H1 (cell line): Measurements from ENCODE around the gene KCNQ1. TPM values are rescaled to one million over a fixed set of nuclear protein-coding genes. Genes with fewer than 3 reads are reported as not detected.

Source experiments
- CTCF ChIA-PET: fragments of 300-600 bp; sonication (Branson Sonifier 250); formaldehyde crosslinking; loops from one replicate; lab custom pipeline; 2021; ENCODE audit not compliant: partially characterized antibody; lab: Charles Lee
- POLR2A ChIA-PET: fragments of 300-600 bp; sonication (Branson Sonifier 250); formaldehyde crosslinking; loops from one replicate; lab custom pipeline; 2021; ENCODE audit warnings: inconsistent platforms; ENCODE audit not compliant: partially characterized antibody; lab: Charles Lee
- DNase-seq, 2 experiments: peaks; one replicate each; pipeline versions ENCODE4 v3.0.0 to v3.0.0-alpha.2; 2010 to 2022; ENCODE audit warnings: low spot score in 2 of 2, low read depth in 1 of 2, mixed read lengths in 1 of 2
- FAIRE-seq: peaks from 2 replicates; lab custom pipeline; 2011; peaks lifted over from hg19 to GRCh38; lab: Jason Lieb, UNC
- H2AFZ ChIP-seq: 2 replicates; pipeline ENCODE4 v1.8.1; 2012; ENCODE audit warnings: low read length, inconsistent platforms
- H2AK5ac ChIP-seq: 2 replicates; pipeline ENCODE4 v1.6.1; 2013; ENCODE audit warnings: low read depth, low read length
- H2BK120ac ChIP-seq: replicated peaks from 2 replicates; pipeline ENCODE3; 2013; ENCODE audit warnings: low read depth, low read length, inconsistent platforms
- H2BK12ac ChIP-seq: 2 replicates; pipeline ENCODE4 v1.6.1; 2013; ENCODE audit warnings: low read depth, low read length
- H2BK15ac ChIP-seq: 2 replicates; pipeline ENCODE4 v1.6.1; 2013; ENCODE audit warnings: low read length
- H2BK20ac ChIP-seq: 2 replicates; pipeline ENCODE4 v1.6.1; 2013; ENCODE audit warnings: low read length
- H2BK5ac ChIP-seq: 2 replicates; pipeline ENCODE4 v1.6.1; 2013; ENCODE audit warnings: low read depth, low read length
- H3K14ac ChIP-seq: 2 replicates; pipeline ENCODE4 v1.6.1; 2013; ENCODE audit warnings: inconsistent platforms; ENCODE audit not compliant: insufficient read length
- H3K18ac ChIP-seq: 2 replicates; pipeline ENCODE4 v1.6.1; 2013; ENCODE audit warnings: low read length; ENCODE audit errors: extremely low read depth
- H3K23ac ChIP-seq: 2 replicates; pipeline ENCODE4 v1.6.1; 2013; ENCODE audit warnings: inconsistent platforms; ENCODE audit not compliant: insufficient read length
- H3K23me2 ChIP-seq: 2 replicates; pipeline ENCODE4 v1.6.1; 2013; ENCODE audit warnings: low read depth, low read length
- H3K27ac ChIP-seq: 2 replicates; pipeline ENCODE4 v1.6.1; 2011; ENCODE audit warnings: low read depth, low read length, inconsistent platforms
- H3K27me3 ChIP-seq, 4 experiments: replicated peaks in 1 of 4; 1 replicate in 1 of 4; 2 replicates in 3 of 4; pipeline versions ENCODE4 v1.6.1 to v1.8.1; 2011 to 2013; ENCODE audit warnings: low read length in 3 of 4, mild to moderate bottlenecking in 3 of 4, inconsistent platforms in 2 of 4, mixed read lengths in 2 of 4, moderate library complexity in 1 of 4; ENCODE audit not compliant: control insufficient read depth in 3 of 4, insufficient read depth in 3 of 4; ENCODE audit errors: extremely low read depth in 1 of 4
- H3K36me3 ChIP-seq, 4 experiments: 2 replicates each; pipeline versions ENCODE4 v1.6.1 to v1.8.1; 2011 to 2013; ENCODE audit warnings: mild to moderate bottlenecking in 4 of 4, low read length in 3 of 4, moderate library complexity in 2 of 4, control low read depth in 1 of 4, inconsistent platforms in 1 of 4; ENCODE audit not compliant: insufficient read depth in 4 of 4, control insufficient read depth in 2 of 4
- H3K4ac ChIP-seq: replicated peaks from 2 replicates; pipeline ENCODE3; 2013; ENCODE audit warnings: low read length, low read depth, mixed read lengths, inconsistent platforms; ENCODE audit not compliant: insufficient read length
- H3K4me1 ChIP-seq, 4 experiments: replicated peaks in 1 of 4; 1 replicate in 1 of 4; 2 replicates in 3 of 4; pipeline versions ENCODE4 v1.6.1 to v1.8.1; 2011 to 2013; ENCODE audit warnings: low read length in 3 of 4, inconsistent platforms in 2 of 4, mixed read lengths in 1 of 4; ENCODE audit not compliant: insufficient read depth in 4 of 4, control insufficient read depth in 3 of 4
- H3K4me2 ChIP-seq, 2 experiments: 2 replicates each; pipeline versions ENCODE4 v1.6.1 to v1.8.1; 2011 to 2013; ENCODE audit warnings: low read depth in 2 of 2, low read length in 2 of 2, control low read depth in 1 of 2, inconsistent platforms in 1 of 2, mild to moderate bottlenecking in 1 of 2; ENCODE audit not compliant: insufficient read depth in 1 of 2
- H3K4me3 ChIP-seq, 4 experiments: fragments of 200-600, 300-600 bp in 1 of 4; sonication (generic), shearing (Covaris generic), sonication (Bioruptor Twin) in 1 of 4; 2 replicates each; pipeline versions ENCODE4 v1.5.1 to v1.8.1; 2011 to 2016; ENCODE audit warnings: low read length in 4 of 4, low read depth in 3 of 4, control low read depth in 2 of 4, inconsistent platforms in 2 of 4, mild to moderate bottlenecking in 2 of 4, mixed read lengths in 1 of 4, moderate library complexity in 1 of 4; ENCODE audit not compliant: insufficient read depth in 2 of 4; ENCODE audit errors: extremely low read depth in 1 of 4
- H3K56ac ChIP-seq: replicated peaks from 2 replicates; pipeline ENCODE3; 2013; ENCODE audit warnings: low read depth, mild to moderate bottlenecking, mixed read lengths, low read length, inconsistent platforms; ENCODE audit not compliant: insufficient read length
- H3K79me1 ChIP-seq: 2 replicates; pipeline ENCODE4 v1.6.1; 2013; ENCODE audit warnings: low read depth, low read length, control low read depth
- H3K79me2 ChIP-seq, 2 experiments: 2 replicates each; pipeline versions ENCODE4 v1.6.1 to v1.8.1; 2012 to 2013; ENCODE audit warnings: low read length in 2 of 2, mild to moderate bottlenecking in 2 of 2, inconsistent platforms in 1 of 2; ENCODE audit not compliant: insufficient read depth in 2 of 2, control insufficient read depth in 1 of 2
- H3K9ac ChIP-seq, 4 experiments: replicated peaks in 1 of 4; 1 replicate in 1 of 4; 2 replicates in 3 of 4; pipeline versions ENCODE4 v1.6.1 to v1.8.1; 2011 to 2013; ENCODE audit warnings: low read depth in 3 of 4, low read length in 3 of 4, control low read depth in 2 of 4, mild to moderate bottlenecking in 2 of 4, moderate library complexity in 2 of 4, inconsistent platforms in 1 of 4; ENCODE audit errors: extremely low read depth in 1 of 4
- H3K9me3 ChIP-seq, 2 experiments: 2 replicates each; pipeline versions ENCODE4 v1.6.1 to v1.8.1; 2012 to 2013; ENCODE audit warnings: mild to moderate bottlenecking in 2 of 2, moderate library complexity in 2 of 2, control low read depth in 1 of 2, inconsistent platforms in 1 of 2, low read depth in 1 of 2, low read length in 1 of 2, mixed read lengths in 1 of 2; ENCODE audit not compliant: insufficient read depth in 2 of 2
- H4K20me1 ChIP-seq, 2 experiments: replicated peaks in 1 of 2; 2 replicates each; pipeline versions ENCODE3 to v1.8.1; 2011 to 2013; ENCODE audit warnings: inconsistent platforms in 2 of 2, low read length in 2 of 2, mild to moderate bottlenecking in 1 of 2; ENCODE audit not compliant: insufficient read depth in 2 of 2, control insufficient read depth in 1 of 2
- H4K5ac ChIP-seq: 2 replicates; pipeline ENCODE4 v1.6.1; 2013; ENCODE audit warnings: low read length, low read depth, mixed read lengths, inconsistent platforms; ENCODE audit not compliant: insufficient read length
- H4K8ac ChIP-seq: 2 replicates; pipeline ENCODE4 v1.8.0; 2013; ENCODE audit warnings: mild to moderate bottlenecking, moderate library complexity, low read length, inconsistent platforms; ENCODE audit not compliant: insufficient read depth; ENCODE audit errors: extremely low read depth
- H4K91ac ChIP-seq: replicated peaks from 2 replicates; pipeline ENCODE3; 2013; ENCODE audit warnings: low read length, mixed read lengths, inconsistent platforms; ENCODE audit not compliant: insufficient read length
- CEBPB ChIP-seq: IDR thresholded peaks from 2 replicates; pipeline ENCODE4 v1.6.1; 2012; ENCODE audit warnings: low read depth, low read length
- EGR1 ChIP-seq: IDR thresholded peaks from 2 replicates; pipeline ENCODE4 v1.6.1; 2011; ENCODE audit warnings: low read depth, low read length, borderline replicate concordance
- EP300 ChIP-seq, 2 experiments: IDR thresholded peaks; 1 replicate in 1 of 2; 2 replicates in 1 of 2; pipeline ENCODE4 v1.6.1; 2011 to 2012; ENCODE audit warnings: low read depth in 2 of 2, low read length in 2 of 2, mild to moderate bottlenecking in 2 of 2, borderline replicate concordance in 1 of 2, inconsistent platforms in 1 of 2, moderate library complexity in 1 of 2
- FOSL1 ChIP-seq: IDR thresholded peaks from 2 replicates; pipeline ENCODE4 v1.6.1; 2011; ENCODE audit warnings: mild to moderate bottlenecking, low read depth, low read length, moderate library complexity; ENCODE audit not compliant: insufficient read depth
- JUN ChIP-seq: IDR thresholded peaks from 2 replicates; pipeline ENCODE4 v1.6.1; 2011; ENCODE audit warnings: low read depth, mild to moderate bottlenecking, improper control_type of control experiment, low read length
- JUND ChIP-seq: IDR thresholded peaks from 2 replicates; pipeline ENCODE4 v1.6.1; 2011; ENCODE audit warnings: mild to moderate bottlenecking, improper control_type of control experiment, low read length
- RAD21 ChIP-seq, 2 experiments: IDR thresholded peaks in 1 of 2; conservative IDR thresholded peaks in 1 of 2; 2 replicates each; pipeline ENCODE4 v1.6.1; 2011; ENCODE audit warnings: low read depth in 2 of 2, low read length in 2 of 2, improper control_type of control experiment in 1 of 2, inconsistent platforms in 1 of 2, mild to moderate bottlenecking in 1 of 2, moderate library complexity in 1 of 2
- RFX5 ChIP-seq: IDR thresholded peaks from 2 replicates; pipeline ENCODE4 v1.6.1; 2011; ENCODE audit warnings: low read depth, low read length, improper control_type of control experiment, borderline replicate concordance
- SIX5 ChIP-seq: IDR thresholded peaks from 2 replicates; pipeline ENCODE4 v1.6.1; 2011; ENCODE audit warnings: mild to moderate bottlenecking, low read depth, low read length
- TEAD4 ChIP-seq: IDR thresholded peaks from 2 replicates; pipeline ENCODE4 v1.6.1; 2012; ENCODE audit warnings: low read depth, low read length, inconsistent platforms, mixed read lengths
- WGBS, 2 experiments: shearing (Covaris generic) in 1 of 2; methylation state at CpG; one replicate each; pipeline versions ENCODE4 v1.1.6 to v1.1.7; 2013 to 2015; ENCODE audit warnings: low lambda C conversion rate in 2 of 2, mixed read lengths in 2 of 2, inconsistent platforms in 1 of 2, low coverage in 1 of 2, missing lambda C conversion rate in 1 of 2; ENCODE audit not compliant: insufficient replicate concordance in 2 of 2, insufficient coverage in 1 of 2, insufficient read length in 1 of 2; ENCODE audit errors: extremely low coverage in 1 of 2, missing lambda C conversion rate in 1 of 2; 5-methylcytosine and 5-hydroxymethylcytosine counted together
- polyA plus RNA-seq, 7 experiments: library from polyadenylated mRNA; depleted of rRNA in 3 of 7; stranded (reverse) in 5 of 7; unstranded in 2 of 7; fragments of >200 nt in 5 of 7; fragments of 200-250 nt in 2 of 7; gene quantifications; 1 replicate in 5 of 7; 2 replicates in 1 of 7; 4 replicates in 1 of 7; pipeline versions ENCODE4 v1.2.1 to v1.2.3, GENCODE V29; 2011 to 2013; ENCODE audit warnings: missing spikeins in 2 of 7, mixed read lengths in 2 of 7
- total RNA-seq: library from RNA; stranded (reverse); fragmentation: NEBNext Ultra II Directional; extraction: Animal tissue kit (Norgen Biotek cat#: 25700); gene quantifications from 2 replicates; pipeline ENCODE4 v1.2.1, GENCODE V29; 2021
- TF ChIP-seq, protein P1 (sequence below): IDR thresholded peaks from 2 replicates; pipeline ENCODE4 v1.6.1; 2012; ENCODE audit warnings: inconsistent platforms

KCNQ1 gene
- total and polyA plus RNA-seq, 2 of the 8 experiments (the other 6 are each of a cell fraction or from before 2014, with no cell fraction given) = 1.9 to 2.0 TPM

DNA sequence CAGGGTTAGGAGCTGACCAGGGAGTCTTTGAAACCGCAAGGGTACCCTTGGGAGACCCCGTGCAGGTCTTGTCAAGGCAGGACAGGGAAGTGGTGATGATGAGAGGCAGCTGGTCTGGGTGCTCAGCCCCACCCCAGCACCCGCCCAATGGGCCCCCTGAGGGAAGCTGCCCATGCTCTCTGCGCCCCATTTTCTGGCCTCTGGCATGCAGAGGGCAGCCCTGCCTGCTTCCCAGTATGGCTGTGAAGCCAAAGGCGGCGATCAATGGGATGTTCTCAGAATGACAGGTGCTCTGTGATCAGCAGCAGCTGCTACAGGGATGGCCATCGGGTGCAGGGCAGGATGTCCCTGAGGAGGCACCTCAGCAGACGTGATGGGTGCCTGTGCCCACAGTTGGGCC is 386.1 kb downstream of the KCNQ1 start:
- Histone ChIP-seq H3K14ac (no peak overlapping the region), H2BK12ac (no peak overlapping the region), H4K8ac (no peak overlapping the region), H2BK120ac (no peak overlapping the region), H3K4ac (no peak overlapping the region), H2AK5ac (no peak overlapping the region), H4K91ac (no peak overlapping the region), H4K5ac (no peak overlapping the region), H3K18ac (no peak overlapping the region), H3K36me3 (no peaks in the 10 kb centered on the region), H3K4me2 (no peak overlapping the region), H3K4me3 (no peak overlapping the region), H2AFZ (no peak overlapping the region), H2BK20ac (no peak overlapping the region), H3K4me1 (peaks cover 2 to 21% (median 15%) of the 10 kb centered on the region in 4 experiments), H3K79me1 (no peaks in the 10 kb centered on the region), H3K27me3 (peaks cover 0 to 16% (median 8%) of the 10 kb centered on the region in 4 experiments; a peak in 5 of 7 replicates), H3K9ac (no peak overlapping the region), H3K23ac (no peak overlapping the region), H3K27ac (no peak overlapping the region), H2BK5ac (no peak overlapping the region), H4K20me1 (peaks cover 0 to 2% of the 10 kb centered on the region in 2 experiments), H3K23me2 (no peaks in the 10 kb centered on the region), H3K9me3 (peaks cover 2 to 6% of the 10 kb centered on the region in 2 experiments), H3K79me2 (no peaks in the 10 kb centered on the region), H2BK15ac (no peak overlapping the region), H3K56ac (no peak overlapping the region)
- WGBS, 2 experiments = 92% methylated on average over 7 of the region's 8 CpGs; no CpG with 5 or more reads in 1 of the 2 experiments
- POLR2A ChIA-PET = no interaction called here
- CTCF ChIA-PET = interaction anchor here (0.7 to 2.5 kb wide), 2 partner anchors 62 to 649 kb away, joined by 4 to 7 read pairs; no protein-coding TSS in a partner anchor
- DNase-seq = no peak
- no peak for FAIRE-seq
- TF ChIP-seq EP300 (IDR thresholded peaks at IDR 0.05; ENCODE audit: borderline replicate concordance in 1 of 2, low read depth in 2 of 2, low read length in 2 of 2) (no peak), TEAD4 (no peak), RAD21 (IDR thresholded peaks at IDR 0.05 in 1 of 2, conservative IDR thresholded peaks at IDR 0.05 in 1 of 2; ENCODE audit: low read depth in 2 of 2, low read length in 2 of 2) (no peak), JUN (no peak), EGR1 (no peak), JUND (no peak), RFX5 (no peak), CEBPB (no peak), FOSL1 (no peak), SIX5 (no peak)
- TF ChIP-seq, protein P1, sequence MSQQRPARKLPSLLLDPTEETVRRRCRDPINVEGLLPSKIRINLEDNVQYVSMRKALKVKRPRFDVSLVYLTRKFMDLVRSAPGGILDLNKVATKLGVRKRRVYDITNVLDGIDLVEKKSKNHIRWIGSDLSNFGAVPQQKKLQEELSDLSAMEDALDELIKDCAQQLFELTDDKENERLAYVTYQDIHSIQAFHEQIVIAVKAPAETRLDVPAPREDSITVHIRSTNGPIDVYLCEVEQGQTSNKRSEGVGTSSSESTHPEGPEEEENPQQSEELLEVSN = no peak
